ENCODE measurements around the gene ZRANB3.

ZRANB3 gene

GRCh38 chr2:135163306-135163705, 367.7 kb downstream of the ZRANB3 start:
- Mint-ChIP-seq H3K9me3 (no peaks in the 10 kb centered on the region), H3K36me3 (ENCODE audit: low read depth) (peaks cover 51% of the 10 kb centered on the region), H3K4me3 (no peak overlapping the region), H3K27ac (no peak overlapping the region), H3K27me3 (ENCODE audit: low read depth) (no peaks in the 10 kb centered on the region), H3K4me1 (no peaks in the 10 kb centered on the region)
- no peak for TF ChIP-seq CTCF (IDR thresholded peaks at IDR 0.05; ENCODE audit: unreplicated experiment in 3 of 3)

DNA sequence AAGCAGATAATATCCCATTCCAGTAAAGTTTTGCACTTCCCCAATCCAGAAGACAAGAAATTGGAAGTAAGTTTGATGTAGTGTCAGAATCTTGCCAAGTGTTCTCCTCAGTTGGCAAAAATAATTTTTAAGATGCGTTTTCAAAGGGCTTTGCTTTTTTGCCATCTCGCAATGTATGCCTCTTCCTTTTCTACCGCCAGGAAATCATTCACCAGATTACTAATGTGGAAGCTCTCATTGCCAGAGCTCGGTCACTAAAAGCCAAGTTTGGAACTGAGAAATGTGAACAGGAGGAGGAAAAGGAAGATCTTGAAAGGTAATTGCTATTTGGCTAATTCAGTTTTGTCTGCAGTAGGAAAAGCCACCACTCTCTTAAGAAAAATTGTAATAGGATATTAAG, 368.2 kb downstream of the ZRANB3 start:
- Mint-ChIP-seq H3K36me3 (ENCODE audit: low read depth) (peaks cover 51% of the 10 kb centered on the region), H3K4me3 (no peak overlapping the region), H3K27ac (no peak overlapping the region), H3K9me3 (no peaks in the 10 kb centered on the region), H3K4me1 (no peaks in the 10 kb centered on the region), H3K27me3 (ENCODE audit: low read depth) (no peaks in the 10 kb centered on the region)
- TF ChIP-seq CTCF (IDR thresholded peaks at IDR 0.05; ENCODE audit: unreplicated experiment in 3 of 3): no peak

DNA sequence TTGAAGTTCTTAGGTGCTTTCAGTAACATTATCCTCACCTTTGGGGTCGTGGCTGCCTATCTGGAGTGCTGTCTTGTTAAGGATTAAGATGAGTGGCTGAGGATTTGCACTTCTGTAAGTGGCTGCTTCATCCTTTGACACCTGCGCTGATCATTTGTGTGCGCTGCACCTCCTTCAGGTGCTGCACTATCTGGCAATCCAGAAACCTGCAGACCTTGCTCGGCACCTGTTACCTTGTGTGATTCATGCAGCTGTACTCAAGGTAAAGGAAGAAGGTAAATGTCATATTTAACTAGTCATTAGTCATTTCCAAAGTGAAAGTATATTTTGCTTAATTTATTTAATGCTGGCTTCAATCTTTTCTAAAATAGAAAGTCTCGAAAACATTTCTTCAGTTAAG, 368.6 kb downstream of the ZRANB3 start:
- Mint-ChIP-seq H3K27me3 (ENCODE audit: low read depth) (no peaks in the 10 kb centered on the region), H3K9me3 (no peaks in the 10 kb centered on the region), H3K4me1 (no peaks in the 10 kb centered on the region), H3K36me3 (ENCODE audit: low read depth) (peaks cover 50% of the 10 kb centered on the region), H3K4me3 (no peak overlapping the region), H3K27ac (no peak overlapping the region)
- TF ChIP-seq CTCF (IDR thresholded peaks at IDR 0.05; ENCODE audit: unreplicated experiment in 3 of 3): no peak

DNA sequence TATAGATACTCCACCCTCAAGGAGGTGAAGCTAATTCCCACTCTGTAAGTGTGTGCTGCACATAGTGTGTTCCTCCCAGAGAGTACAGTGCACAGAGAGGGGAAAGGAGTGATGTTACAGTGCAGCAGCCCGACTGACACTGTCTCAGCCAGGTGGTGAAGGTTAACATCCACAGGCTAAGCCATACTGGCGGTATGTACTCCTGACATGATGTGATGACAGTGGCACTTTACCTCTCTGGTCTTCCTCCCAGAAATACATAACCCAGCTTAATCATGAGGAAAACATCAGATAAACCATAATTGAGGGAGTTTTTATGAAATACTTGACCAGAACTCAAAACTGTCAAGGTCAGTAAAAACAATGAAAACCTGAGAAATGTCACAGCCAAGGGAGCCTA, 371.8 kb downstream of the ZRANB3 start:
- Mint-ChIP-seq H3K9me3 (no peaks in the 10 kb centered on the region), H3K27me3 (ENCODE audit: low read depth) (no peaks in the 10 kb centered on the region)

DNA sequence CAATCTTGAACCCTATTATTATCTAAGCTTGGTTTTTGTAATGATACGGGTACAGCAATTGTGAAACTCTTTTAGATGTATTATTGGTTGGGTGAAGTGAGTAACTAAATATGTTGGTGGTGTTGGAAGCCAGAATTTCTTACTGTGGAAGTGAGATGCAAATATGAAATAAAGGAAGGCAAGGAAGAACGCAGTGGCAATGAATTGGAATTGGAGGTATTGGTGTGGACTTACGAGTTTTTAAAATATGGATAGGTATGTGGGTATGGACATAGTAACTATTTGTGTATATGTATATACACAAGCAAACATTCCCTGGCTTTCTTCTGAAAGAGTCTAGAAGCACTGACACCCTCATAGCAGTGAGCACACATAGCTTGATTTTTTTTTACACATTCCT, 373.2 kb downstream of the ZRANB3 start:
- no peaks in the 10 kb centered on the region for H3K27me3 Mint-ChIP-seq (ENCODE audit: low read depth)
- no peak for TF ChIP-seq CTCF (IDR thresholded peaks at IDR 0.05; ENCODE audit: unreplicated experiment in 3 of 3)
- no peak overlapping the region for H3K4me3 Mint-ChIP-seq
- H3K27ac Mint-ChIP-seq: no peak overlapping the region
- peaks cover 62% of the 10 kb centered on the region for H3K36me3 Mint-ChIP-seq (ENCODE audit: low read depth)
- H3K4me1 Mint-ChIP-seq: no peaks in the 10 kb centered on the region
- no peaks in the 10 kb centered on the region for H3K9me3 Mint-ChIP-seq

More for the DNA sequence above, 371.8 kb downstream of the ZRANB3 start:
- Mint-ChIP-seq H3K27ac (no peak overlapping the region), H3K4me1 (no peaks in the 10 kb centered on the region), H3K36me3 (ENCODE audit: low read depth) (peaks cover 59% of the 10 kb centered on the region), H3K4me3 (no peak overlapping the region)
- no peak for TF ChIP-seq CTCF (IDR thresholded peaks at IDR 0.05; ENCODE audit: unreplicated experiment in 3 of 3)

- no peaks in the 10 kb centered on the region for H3K27me3 Mint-ChIP-seq (ENCODE audit: low read depth)
- no peak for TF ChIP-seq CTCF (IDR thresholded peaks at IDR 0.05; ENCODE audit: unreplicated experiment in 3 of 3)
- no peak overlapping the region for H3K4me3 Mint-ChIP-seq
- H3K27ac Mint-ChIP-seq: peak overlapping the region in 1 of 3 experiments; percentile 51
- H3K4me1 Mint-ChIP-seq: no peaks in the 10 kb centered on the region
- H3K36me3 Mint-ChIP-seq (ENCODE audit: low read depth): peaks cover 78% of the 10 kb centered on the region
- no peaks in the 10 kb centered on the region for H3K9me3 Mint-ChIP-seq
These were observed 376.1 kb downstream of the ZRANB3 start for GRCh38 chr2:135154962-135155361.
